ENCODE results near the gene FBRS. TPM values are rescaled to one million over a fixed set of nuclear protein-coding genes. Genes with fewer than 3 reads are reported as not detected.
A peak's percentile ranks its signal among the peaks of the same experiment; 100 is the strongest.
"Not testable (repeated sequence)": the region's sequence is repeated elsewhere in the genome, so short reads cannot be mapped to it uniquely, and the experiment has no call there.

The FBRS gene
- total RNA-seq, 6 donors from 2014 or later: 38.0 to 150 (median 70.4) TPM

DNA sequence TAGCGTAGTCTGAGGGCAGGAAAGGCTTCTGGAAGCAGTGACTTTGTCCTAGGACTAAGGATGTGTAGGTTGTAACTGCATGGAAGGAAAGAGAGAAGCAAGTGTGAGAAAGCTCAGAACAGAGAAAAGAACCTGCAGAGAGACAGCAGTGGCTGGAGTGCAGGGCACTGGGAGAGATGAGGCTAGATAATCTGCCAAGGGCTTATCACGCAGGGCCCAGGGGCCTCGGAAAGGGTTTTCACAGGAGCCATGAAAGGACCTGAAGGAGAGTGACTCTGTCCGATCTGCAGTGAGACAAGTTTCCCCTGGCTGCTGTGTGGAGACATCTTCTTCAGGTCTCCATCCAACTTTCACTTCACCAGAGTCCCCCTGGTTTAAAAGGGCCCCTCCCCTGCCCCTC, 33.7 kb downstream of the FBRS start:
- no peak for ATAC-seq (ENCODE audit: low FRiP score in 2 of 2)
- Histone ChIP-seq H3K4me1 (peaks cover 0 to 13% (median 4%) of the 10 kb centered on the region in 4 donors), H3K36me3 (no peaks in the 10 kb centered on the region), H3K4me3 (no peak overlapping the region), H3K27me3 (no peaks in the 10 kb centered on the region), H3K9me3 (no peaks in the 10 kb centered on the region), H3K27ac (no peak overlapping the region)
- TF ChIP-seq POLR2A (IDR thresholded peaks at IDR 0.05) (no peak), POLR2AphosphoS5 (IDR thresholded peaks at IDR 0.05) (no peak), EP300 (IDR thresholded peaks at IDR 0.05) (no peak)
- TF ChIP-seq, protein P1, sequence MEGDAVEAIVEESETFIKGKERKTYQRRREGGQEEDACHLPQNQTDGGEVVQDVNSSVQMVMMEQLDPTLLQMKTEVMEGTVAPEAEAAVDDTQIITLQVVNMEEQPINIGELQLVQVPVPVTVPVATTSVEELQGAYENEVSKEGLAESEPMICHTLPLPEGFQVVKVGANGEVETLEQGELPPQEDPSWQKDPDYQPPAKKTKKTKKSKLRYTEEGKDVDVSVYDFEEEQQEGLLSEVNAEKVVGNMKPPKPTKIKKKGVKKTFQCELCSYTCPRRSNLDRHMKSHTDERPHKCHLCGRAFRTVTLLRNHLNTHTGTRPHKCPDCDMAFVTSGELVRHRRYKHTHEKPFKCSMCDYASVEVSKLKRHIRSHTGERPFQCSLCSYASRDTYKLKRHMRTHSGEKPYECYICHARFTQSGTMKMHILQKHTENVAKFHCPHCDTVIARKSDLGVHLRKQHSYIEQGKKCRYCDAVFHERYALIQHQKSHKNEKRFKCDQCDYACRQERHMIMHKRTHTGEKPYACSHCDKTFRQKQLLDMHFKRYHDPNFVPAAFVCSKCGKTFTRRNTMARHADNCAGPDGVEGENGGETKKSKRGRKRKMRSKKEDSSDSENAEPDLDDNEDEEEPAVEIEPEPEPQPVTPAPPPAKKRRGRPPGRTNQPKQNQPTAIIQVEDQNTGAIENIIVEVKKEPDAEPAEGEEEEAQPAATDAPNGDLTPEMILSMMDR (IDR thresholded peaks at IDR 0.05): no peak
- DNase-seq: no peak
- WGBS, 2 donors: 64 to 69% methylated on average over 4 of the region's 4 CpGs

DNA sequence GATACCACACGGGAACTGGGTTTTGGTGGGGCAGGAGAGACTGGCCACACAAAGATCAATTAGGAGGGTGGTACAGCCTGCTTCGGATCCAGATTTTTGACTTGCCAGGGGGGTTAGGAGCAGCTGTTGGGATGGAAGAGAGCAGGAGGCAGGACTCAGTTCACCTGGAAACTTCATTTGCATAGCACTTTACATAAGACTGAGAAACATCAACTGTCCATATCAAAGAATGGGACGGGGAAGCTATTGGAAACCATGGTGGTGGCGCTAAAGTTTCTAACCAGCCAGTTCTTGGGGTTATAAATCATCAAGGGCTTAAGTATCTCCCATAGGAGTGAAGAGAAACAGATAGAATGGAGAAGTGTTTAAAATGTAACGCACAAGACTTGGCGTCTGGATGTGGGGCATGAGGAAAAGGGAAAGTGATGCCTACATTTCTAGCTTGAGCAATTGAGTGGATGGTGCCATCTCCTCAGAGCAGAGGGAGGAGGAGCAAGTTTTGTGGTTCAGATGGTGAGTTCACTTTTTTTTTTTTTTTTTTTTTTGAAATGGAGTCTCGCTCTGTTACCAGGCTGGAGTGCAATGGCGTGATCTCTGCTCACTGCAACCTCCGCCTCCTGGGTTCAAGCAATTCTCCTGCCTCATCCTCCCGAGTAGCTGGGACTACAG, 34.3 kb downstream of the FBRS start:
- no peak overlapping the region for H3K4me3 ChIP-seq
- TF ChIP-seq EP300 (IDR thresholded peaks at IDR 0.05) (no peak), POLR2A (IDR thresholded peaks at IDR 0.05) (no peak)
- TF ChIP-seq, protein P1 (IDR thresholded peaks at IDR 0.05): no peak
- H3K9me3 ChIP-seq: no peaks in the 10 kb centered on the region
- H3K36me3 ChIP-seq: no peaks in the 10 kb centered on the region
- WGBS, 2 donors: 69 to 70% methylated on average over 10 of the region's 10 CpGs
- H3K4me1 ChIP-seq: peaks cover 4 to 17% (median 7%) of the 10 kb centered on the region in 4 donors
- no peaks in the 10 kb centered on the region for H3K27me3 ChIP-seq
- no peak overlapping the region for H3K27ac ChIP-seq
- no peak for DNase-seq
- no peak for ATAC-seq (ENCODE audit: low FRiP score in 2 of 2)

DNA sequence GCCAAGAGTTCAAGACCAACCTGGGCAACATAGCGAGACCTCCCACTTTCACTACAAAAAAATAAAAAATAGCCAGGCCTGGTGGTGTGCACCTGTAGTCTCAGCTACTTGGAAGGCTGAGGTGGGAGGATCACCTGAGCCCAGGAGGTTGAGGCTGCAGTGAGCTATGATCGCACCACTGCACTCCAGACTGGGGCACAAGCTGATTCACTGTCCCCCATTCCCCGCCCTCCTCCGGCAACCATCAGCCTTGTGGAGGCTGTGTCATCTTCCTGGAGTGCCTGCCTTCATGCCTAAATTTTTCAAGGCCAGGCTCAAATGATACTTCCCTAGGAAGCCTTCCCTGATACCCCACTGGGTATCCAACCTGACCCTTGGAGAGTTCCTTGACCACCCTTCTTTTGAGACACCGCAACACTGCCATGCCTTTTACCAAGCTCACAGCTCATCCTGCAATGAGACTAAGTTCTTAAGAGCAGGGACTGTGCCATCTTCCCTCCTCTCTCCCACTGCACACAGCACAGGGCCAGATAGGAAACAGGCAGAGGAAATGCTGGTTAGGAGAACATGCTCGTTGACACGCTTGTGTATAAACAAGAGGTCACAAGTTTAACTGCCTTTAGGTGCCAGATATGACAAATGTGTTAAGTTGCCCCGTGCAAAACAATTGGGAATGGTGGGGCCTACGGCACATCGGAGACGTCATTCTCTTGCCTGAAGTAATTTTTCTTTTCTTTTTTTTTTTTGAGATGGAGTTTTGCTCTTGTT, 36.9 kb downstream of the FBRS start:
- H3K4me1 ChIP-seq: peaks cover 14 to 30% (median 19%) of the 10 kb centered on the region in 4 donors
- no peak for DNase-seq

GRCh38 chr16:30696646-30697045, 38.4 kb downstream of the FBRS start:
- not testable (repeated sequence) for H3K27me3 ChIP-seq; ATAC-seq (ENCODE audit: low FRiP score in 2 of 2); H3K4me3 ChIP-seq; H3K27ac ChIP-seq; H3K9me3 ChIP-seq; DNase-seq
- Histone ChIP-seq H3K36me3 (peaks cover 10 to 19% (median 15%) of the 10 kb centered on the region in 4 donors), H3K4me1 (peaks cover 20 to 39% (median 27%) of the 10 kb centered on the region in 4 donors)
- 91% methylated on average over 3 of the region's 3 CpGs for WGBS, 2 donors

More for the DNA sequence above, 36.9 kb downstream of the FBRS start:
- 54 to 62% methylated on average over 11 of the region's 11 CpGs for WGBS, 2 donors
- no peak for ATAC-seq (ENCODE audit: low FRiP score in 2 of 2)
- peaks cover 0 to 3% (median 1%) of the 10 kb centered on the region in 4 donors for H3K36me3 ChIP-seq
- no peak overlapping the region for H3K4me3 ChIP-seq
- H3K27me3 ChIP-seq: no peaks in the 10 kb centered on the region
- no peak overlapping the region for H3K27ac ChIP-seq
- H3K9me3 ChIP-seq: no peaks in the 10 kb centered on the region
- TF ChIP-seq POLR2A (IDR thresholded peaks at IDR 0.05) (no peak), POLR2AphosphoS5 (IDR thresholded peaks at IDR 0.05) (no peak), EP300 (IDR thresholded peaks at IDR 0.05) (no peak)
- TF ChIP-seq, protein P1 (IDR thresholded peaks at IDR 0.05): no peak

DNA sequence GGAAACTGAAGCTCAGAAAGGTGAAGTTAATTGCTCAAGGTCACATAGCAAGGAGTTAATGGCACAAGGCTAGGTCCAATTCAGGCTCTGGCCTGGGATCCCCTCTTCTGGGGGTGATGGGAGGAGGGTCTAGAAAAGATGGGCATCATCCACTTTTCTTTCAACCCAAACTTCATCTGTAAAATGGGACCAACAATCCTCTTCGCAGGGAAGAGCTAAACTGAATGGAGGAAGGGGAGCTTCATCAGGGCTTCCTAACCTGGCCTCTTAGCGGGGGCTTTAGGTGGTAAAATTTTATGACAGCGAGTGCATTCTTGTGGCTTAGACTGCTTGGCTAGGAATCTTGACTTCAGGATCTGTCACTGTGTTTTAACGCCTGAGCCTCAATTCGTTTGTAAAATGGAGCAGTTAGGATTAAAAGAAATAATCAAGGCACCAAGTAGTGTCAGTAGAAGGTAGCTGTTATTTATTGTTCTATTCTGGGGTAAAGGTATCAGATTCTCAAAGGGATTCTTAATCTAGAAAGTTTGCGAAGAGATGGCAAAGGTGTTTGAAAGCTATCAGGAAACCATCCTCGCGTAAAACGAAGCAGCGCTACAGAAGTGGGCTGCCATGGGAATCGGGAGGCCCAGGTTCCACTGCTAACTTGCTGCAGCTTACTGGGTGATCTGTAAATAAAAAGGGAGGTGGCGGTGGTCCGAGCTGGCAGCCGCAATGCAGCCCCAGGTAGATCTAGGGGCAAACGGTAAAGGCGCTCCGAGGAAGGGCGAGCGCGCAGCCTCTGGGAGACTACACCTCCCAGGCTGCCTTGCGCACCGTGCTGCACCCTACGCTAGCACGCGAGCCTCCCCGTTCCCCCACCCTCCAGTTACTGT, 39.3 kb downstream of the FBRS start:
- ATAC-seq (ENCODE audit: low FRiP score in 2 of 2): peak in 1 of 2 donors; percentile 98
- peak overlapping the region in 3 of 4 donors; percentile 98 to 100 (median 99) for H3K4me3 ChIP-seq
- peaks cover 20 to 39% (median 27%) of the 10 kb centered on the region in 4 donors for H3K4me1 ChIP-seq
- peak overlapping the region; percentile 100 for H3K27ac ChIP-seq
- no peaks in the 10 kb centered on the region for H3K9me3 ChIP-seq
- H3K36me3 ChIP-seq: peaks cover 17 to 26% (median 22%) of the 10 kb centered on the region in 4 donors
- peak in 1 of 2 donors; percentile 98 for DNase-seq
- WGBS, 2 donors: 15 to 27% methylated on average over 12 to 26 of the region's 26 CpGs
- H3K27me3 ChIP-seq: no peaks in the 10 kb centered on the region
- TF ChIP-seq EP300 (IDR thresholded peaks at IDR 0.05) (no peak), POLR2A (IDR thresholded peaks at IDR 0.05) (no peak), POLR2AphosphoS5 (IDR thresholded peaks at IDR 0.05) (no peak)
- TF ChIP-seq, protein P1 (IDR thresholded peaks at IDR 0.05): peak in 1 of 6 experiments; percentile 13
